T-helper 22 cell (primary cell): ENCODE measurements around the gene DNAJC8.

Experiments used
- DNase-seq: peaks from one replicate; pipeline ENCODE4 v3.0.0-alpha.2; 2020; ENCODE audit warnings: low read depth

Gene DNAJC8

DNA sequence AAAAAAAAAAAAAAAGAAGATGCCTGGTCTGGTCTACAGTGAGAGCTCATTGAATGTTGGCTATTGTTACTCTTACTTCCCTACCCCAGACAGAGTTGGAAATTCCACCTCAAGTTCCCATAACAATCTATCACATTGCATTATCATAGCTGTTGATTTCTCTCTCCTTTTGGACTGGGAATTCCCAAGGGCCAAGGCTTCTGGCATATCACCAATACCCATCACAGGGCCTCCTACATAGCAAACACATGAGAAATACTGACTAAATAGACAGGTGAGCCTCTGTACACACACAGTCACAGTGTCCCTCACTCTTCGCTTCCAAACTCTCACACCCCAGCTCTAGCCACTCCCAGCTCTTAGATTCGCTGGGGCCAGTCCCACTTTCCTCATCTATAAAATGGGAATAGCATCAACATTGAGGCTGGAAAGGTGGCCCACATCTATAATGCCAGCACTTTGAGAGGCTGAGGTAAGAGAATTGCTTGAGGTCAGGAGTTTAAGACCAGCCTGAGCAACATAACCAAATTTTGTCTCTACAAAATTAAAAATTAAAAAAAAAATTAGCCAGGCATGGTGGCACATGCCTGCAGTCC is 62.7 kb downstream of the DNAJC8 start:
- no peak for DNase-seq

DNA sequence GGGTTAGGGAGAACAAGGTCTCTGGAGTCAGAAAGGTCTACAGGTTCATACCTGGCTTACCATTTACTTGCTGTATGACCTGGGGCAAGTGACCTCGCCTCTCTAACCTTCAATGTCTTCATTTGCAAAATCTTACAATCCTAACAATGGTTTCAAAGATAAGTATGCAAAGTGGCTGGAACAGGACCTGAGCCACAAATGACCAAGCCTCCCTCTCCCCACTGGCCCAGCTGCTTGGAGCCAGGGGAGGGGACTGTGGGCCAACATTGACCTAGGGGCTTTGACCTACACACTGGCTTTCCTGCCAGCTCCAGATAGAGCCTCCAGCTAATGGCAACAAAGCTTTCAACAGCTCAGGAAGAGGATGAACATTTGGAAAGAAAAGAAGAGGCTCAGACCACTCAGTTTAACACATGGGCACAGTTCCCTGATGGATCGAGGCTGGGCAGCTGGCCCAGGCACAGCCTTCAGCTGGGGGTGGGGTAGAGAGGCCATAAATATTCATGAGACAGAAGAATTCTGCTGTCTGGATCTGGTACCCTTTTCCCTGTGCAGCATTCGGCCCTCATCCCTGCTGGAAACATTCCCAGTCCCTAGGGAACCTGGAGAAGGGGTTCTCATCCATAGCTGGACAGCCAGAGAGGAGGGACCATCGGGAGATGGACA is 69.2 kb downstream of the DNAJC8 start:
- DNase-seq: no peak

DNA sequence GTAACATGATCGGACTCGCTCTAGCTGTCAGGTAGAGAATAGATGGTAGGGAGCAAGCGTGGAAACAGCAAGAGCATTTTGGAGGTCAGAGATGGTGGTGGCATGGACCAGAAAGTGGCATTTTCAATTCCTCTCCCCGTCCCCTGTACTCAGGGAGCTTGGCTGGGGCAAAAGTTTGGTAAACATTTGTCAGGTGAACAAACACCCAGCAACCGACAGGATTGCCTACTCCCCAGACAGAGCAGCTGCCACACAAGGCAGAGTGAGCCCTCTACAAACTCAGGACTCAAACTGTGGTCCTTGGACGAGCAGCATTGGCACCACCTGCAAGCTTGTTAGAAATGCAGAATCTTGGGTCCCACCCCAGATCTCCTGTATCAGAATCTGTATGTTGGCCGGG is 70.7 kb downstream of the DNAJC8 start:
- DNase-seq: no peak

DNA sequence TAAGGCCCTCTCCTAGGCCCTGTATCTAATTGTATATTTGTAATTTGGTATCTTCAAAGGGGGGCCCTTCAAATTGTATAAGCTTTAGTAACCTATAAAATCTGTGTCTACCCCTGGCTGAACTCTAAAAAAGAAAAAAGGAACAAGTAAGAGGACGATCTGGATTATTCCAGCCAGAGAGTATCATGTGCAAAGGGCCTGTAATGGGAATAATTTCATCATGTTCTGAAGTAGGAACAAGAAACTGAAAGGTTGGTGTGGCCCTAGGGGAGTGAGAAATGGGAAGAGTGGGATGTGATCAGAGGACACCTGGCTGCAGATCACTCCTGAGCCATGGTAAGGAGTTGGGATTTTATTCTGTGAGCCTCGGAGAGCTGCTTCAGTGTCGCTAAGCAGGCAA is 71.1 kb downstream of the DNAJC8 start:
- DNase-seq: no peak

DNA sequence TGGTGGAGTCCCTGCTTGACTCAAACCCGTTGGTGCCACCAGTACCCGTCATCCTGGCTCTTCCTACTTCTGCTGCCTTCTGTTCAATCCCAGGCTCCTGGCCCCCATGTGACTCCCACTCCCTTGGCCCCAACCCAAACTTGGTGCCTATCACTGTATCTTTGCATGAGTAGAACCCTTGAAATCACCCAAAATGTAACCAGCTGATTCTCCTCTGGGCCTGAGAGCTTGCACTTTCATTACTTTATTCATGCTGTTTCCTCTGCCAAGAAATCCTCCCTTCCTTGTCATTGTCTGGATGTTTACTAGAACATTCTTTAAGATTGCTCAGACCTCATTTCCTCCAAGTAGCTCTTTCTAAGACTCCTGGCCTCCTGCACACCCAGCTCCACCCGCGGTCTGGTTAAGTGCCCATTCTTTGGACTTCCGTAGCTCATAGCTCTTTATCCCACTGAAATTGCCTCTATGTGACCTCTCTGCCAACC is 72.0 kb downstream of the DNAJC8 start:
- DNase-seq: no peak

DNA sequence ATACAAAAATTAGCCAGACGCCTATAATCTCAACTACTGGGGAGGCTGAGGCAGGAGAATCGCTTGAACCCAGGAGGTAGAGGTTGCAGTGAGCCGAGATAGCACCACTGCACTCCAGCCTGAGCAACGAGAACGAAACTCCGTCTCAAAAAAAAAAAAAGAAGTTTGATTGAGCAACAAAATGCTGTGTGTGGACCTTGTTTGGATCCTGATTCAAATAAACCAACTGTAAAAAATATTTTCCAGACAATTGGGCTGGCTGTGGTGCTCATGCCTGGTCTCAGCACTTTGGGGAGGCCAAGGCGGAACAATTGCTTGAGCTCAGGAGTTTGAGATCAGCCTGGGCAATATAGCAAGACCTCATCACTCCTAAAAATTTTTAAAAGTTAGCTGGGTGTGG is 73.1 kb downstream of the DNAJC8 start:
- no peak for DNase-seq

DNA sequence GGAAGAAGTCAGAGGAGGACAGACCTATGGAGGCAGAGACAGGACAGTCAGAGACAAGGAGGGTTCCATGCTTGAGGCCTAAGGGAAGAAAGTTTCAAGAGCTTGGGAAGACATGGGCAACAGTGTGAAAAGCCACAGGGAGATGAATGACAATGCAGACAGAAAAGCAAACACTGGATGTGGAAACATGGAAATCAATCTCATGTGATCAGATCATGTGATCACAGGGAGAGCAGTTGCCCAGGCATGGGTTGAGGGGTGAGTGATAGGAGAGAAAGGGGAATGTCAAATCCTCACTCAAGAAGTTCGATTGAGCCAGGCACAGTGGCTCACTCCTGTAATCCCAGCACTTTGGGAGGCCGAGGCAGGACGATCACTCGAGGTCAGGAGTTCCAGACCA is 73.6 kb downstream of the DNAJC8 start:
- no peak for DNase-seq

DNA sequence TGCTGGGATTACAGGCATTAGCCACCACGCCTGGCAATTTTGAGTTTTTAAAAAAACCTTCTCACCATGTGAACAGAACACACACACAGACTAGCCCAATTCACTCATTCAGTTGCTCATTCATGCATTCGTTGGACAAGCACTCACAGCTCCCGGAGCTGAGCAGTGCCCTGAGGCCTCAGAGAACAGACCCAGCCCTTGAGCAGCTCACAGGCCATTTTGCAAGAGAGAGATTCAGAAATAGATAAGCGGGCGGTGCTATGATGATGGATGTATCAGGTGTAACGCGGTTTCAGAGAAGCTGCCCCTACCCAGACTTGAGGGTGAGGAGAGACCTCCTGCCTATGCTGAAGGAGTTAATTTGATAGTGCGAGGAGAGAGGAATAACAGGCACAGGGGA is 74.9 kb downstream of the DNAJC8 start:
- no peak for DNase-seq

DNA sequence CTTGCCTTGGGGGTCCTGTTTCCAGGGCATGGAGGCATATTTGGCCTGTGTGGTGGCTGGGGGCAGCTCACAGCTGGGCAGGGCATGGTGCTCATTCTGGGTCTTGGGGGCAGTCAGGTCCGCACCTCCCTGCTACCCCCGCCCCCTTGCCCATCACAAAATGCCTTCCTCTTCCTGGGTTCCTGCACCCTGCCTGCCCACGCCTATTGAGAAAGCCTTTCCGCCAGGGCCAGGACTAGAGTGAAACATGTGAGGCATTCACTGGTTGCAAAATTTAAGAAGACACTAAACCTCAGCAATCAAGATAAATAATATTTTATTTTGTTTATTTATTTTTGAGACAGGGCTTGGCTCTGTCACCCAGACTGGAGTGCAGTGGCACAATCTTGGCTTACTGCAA is 76.0 kb downstream of the DNAJC8 start:
- DNase-seq: no peak

DNA sequence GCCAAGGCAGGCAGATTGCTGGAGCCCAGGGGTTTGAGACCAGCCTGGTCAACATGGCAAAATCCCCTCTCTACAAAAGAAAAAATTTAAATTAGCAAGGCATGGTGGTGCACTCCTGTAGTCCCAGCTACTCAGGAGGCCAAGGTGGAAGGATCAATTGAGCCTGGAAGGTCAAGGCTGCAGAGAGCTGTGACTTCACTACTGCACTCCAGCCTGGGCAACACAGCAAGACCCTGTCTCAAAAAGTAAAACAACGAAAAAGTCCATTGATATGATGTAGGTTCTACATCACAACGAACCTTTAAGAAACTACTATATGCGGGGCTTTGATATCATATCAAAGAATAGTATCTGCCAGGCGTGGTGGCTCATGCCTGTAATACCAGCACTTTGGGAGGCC is 77.2 kb downstream of the DNAJC8 start:
- no peak for DNase-seq

DNA sequence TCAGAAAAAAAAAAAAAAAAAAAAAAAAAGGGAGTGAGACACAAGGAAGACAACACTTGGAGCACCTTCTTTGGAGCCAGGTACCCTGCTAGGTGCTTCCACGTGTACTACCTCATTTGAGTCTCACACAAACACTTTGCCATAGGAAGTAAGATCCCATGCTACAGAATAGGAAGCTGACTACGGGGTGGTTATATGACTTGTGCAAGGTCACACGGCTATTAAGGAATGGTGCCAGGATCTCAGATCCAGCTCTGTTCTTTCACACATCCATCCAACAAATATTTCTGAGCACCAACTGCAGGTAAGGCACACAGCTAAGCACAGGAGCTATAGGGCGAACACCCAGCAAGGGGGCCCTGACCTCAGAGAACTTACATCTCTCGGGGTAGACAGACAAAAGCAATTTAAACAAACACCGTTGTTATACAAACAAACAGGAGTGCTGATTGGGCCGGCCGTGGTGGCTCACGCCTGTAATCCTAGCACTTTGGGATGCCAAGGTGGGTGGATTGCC is 78.7 kb downstream of the DNAJC8 start:
- DNase-seq: no peak
